K562 (cell line): ENCODE measurements around the gene PAX5. TPM values are rescaled to one million over a fixed set of nuclear protein-coding genes. Genes with fewer than 3 reads are reported as not detected.

Experiments
- ATAC-seq: fragments of 200-7000 bp; cut with Tn5 transposase; 3 replicates; pipeline ENCODE4 v1.9.1; 2020; ENCODE audit warnings: moderate library complexity
- BruUV-seq: library from RNA; stranded (reverse); fragments of 400-500 nt; replicated peaks from 2 replicates; lab custom pipeline; 2021; lab: Mats Ljungman, UMichigan
- CTCF ChIA-PET: fragments of 300-600 bp; formaldehyde crosslinking; extraction: SDS; loops from one replicate; lab custom pipeline; 2021; ENCODE audit warnings: low intra/inter-chr PET ratio; lab: Yijun Ruan, JAX
- POLR2A ChIA-PET: fragments of 300-600, 350-650 bp; sonication (Branson Sonifier 250); formaldehyde crosslinking; extraction: SDS; loops from one replicate; lab custom pipeline; 2021; ENCODE audit warnings: antibody characterized with exemption, inconsistent platforms; lab: Yijun Ruan, JAX
- DNase-seq, 4 experiments: peaks; one replicate each; pipeline versions ENCODE4 v3.0.0 to v3.0.0-alpha.2; 2011 to 2018; ENCODE audit warnings: low spot score in 3 of 4, mixed read lengths in 3 of 4; ENCODE audit errors: extremely low read depth in 1 of 4
- FAIRE-seq: peaks from 2 replicates; lab custom pipeline; 2011; peaks lifted over from hg19 to GRCh38; lab: Jason Lieb, UNC
- H2AFZ ChIP-seq: 2 replicates; pipeline ENCODE4 v1.6.0; 2011; ENCODE audit warnings: low read depth, low read length, control low read depth, inconsistent platforms
- H3K27ac ChIP-seq: fragments of 200-600 bp; 3 replicates; pipeline ENCODE4 v1.8.0; 2011; ENCODE audit warnings: low read depth, mild to moderate bottlenecking, control low read depth, inconsistent platforms, low read length, moderate library complexity, mixed read lengths; ENCODE audit errors: extremely low read depth
- H3K27me3 ChIP-seq, 2 experiments: fragments of 300-600 bp in 1 of 2; 2 replicates in 1 of 2; 3 replicates in 1 of 2; pipeline versions ENCODE4 v1.6.0 to v1.8.0; 2011; ENCODE audit warnings: inconsistent platforms in 2 of 2, low read length in 2 of 2, mild to moderate bottlenecking in 1 of 2, mixed read lengths in 1 of 2, moderate library complexity in 1 of 2; ENCODE audit not compliant: control insufficient read depth in 2 of 2, insufficient read depth in 2 of 2
- H3K36me3 ChIP-seq: fragments of 300-600 bp; 3 replicates; pipeline ENCODE4 v1.8.0; 2011; ENCODE audit warnings: mild to moderate bottlenecking, low read length, inconsistent platforms; ENCODE audit not compliant: control insufficient read depth, insufficient read depth
- H3K4me1 ChIP-seq, 2 experiments: fragments of 200-600 bp in 1 of 2; replicated peaks in 1 of 2; 2 replicates in 1 of 2; 3 replicates in 1 of 2; pipeline versions ENCODE4 v1.5.1 to v1.8.0; 2011; ENCODE audit warnings: inconsistent platforms in 2 of 2, low read length in 2 of 2, mild to moderate bottlenecking in 1 of 2, mixed read lengths in 1 of 2, moderate library complexity in 1 of 2; ENCODE audit not compliant: control insufficient read depth in 2 of 2, insufficient read depth in 2 of 2
- H3K4me2 ChIP-seq: 2 replicates; pipeline ENCODE4 v1.6.1; 2011; ENCODE audit warnings: low read length, control low read depth, inconsistent platforms, mixed read lengths; ENCODE audit not compliant: insufficient read depth
- H3K4me3 ChIP-seq: fragments of 200-600 bp; sonication (generic), shearing (Covaris generic); 2 replicates; pipeline ENCODE4 v1.5.1; 2016; ENCODE audit warnings: control low read depth, inconsistent platforms
- H3K79me2 ChIP-seq: fragments of 200-600 bp; 3 replicates; pipeline ENCODE4 v1.8.0; 2011; ENCODE audit warnings: low read length, inconsistent platforms; ENCODE audit not compliant: control insufficient read depth, insufficient read depth
- H3K9ac ChIP-seq, 2 experiments: 2 replicates each; pipeline versions ENCODE4 v1.6.0 to v1.6.1; 2011; ENCODE audit warnings: low read depth in 2 of 2, low read length in 2 of 2, control low read depth in 1 of 2, inconsistent platforms in 1 of 2, mild to moderate bottlenecking in 1 of 2, mixed read lengths in 1 of 2; ENCODE audit not compliant: insufficient read depth in 1 of 2
- H3K9me1 ChIP-seq: one replicate; pipeline ENCODE4 v1.6.0; 2011; ENCODE audit warnings: inconsistent platforms, mild to moderate bottlenecking, low read length, moderate library complexity; ENCODE audit not compliant: control insufficient read depth, insufficient read depth
- H3K9me3 ChIP-seq: replicated peaks from 2 replicates; pipeline ENCODE4 v1.5.1; 2011; ENCODE audit warnings: low read depth, low read length, inconsistent platforms; ENCODE audit not compliant: control insufficient read depth, insufficient read depth
- H4K20me1 ChIP-seq: replicated peaks from 2 replicates; pipeline ENCODE4 v1.6.1; 2011; ENCODE audit warnings: low read length, inconsistent platforms, mixed read lengths; ENCODE audit not compliant: control insufficient read depth, insufficient read depth
- BHLHE40 ChIP-seq: IDR thresholded peaks from 2 replicates; pipeline ENCODE4 v1.6.1; 2011; ENCODE audit warnings: low read length, improper control_type of control experiment
- FOXK1 ChIP-seq: sonication (generic); formaldehyde crosslinking; IDR thresholded peaks from 2 replicates; pipeline ENCODE4 v1.8.0; 2022; ENCODE audit warnings: missing genetic modification reagents, mild to moderate bottlenecking, borderline replicate concordance
- GABPA ChIP-seq: fragments of 200-800 bp; sonication (Bioruptor generic); conservative IDR thresholded peaks from 2 replicates; pipeline ENCODE4 v1.6.1; 2016; ENCODE audit warnings: low read depth, missing genetic modification characterization, missing compliant biosample characterization
- MAFF ChIP-seq: IDR thresholded peaks from 2 replicates; pipeline ENCODE4 v1.6.1; 2012; ENCODE audit warnings: low read length, improper control_type of control experiment
- WGBS: fragments of 100-300 bp; shearing (Covaris generic); methylation state at CpG from one replicate; pipeline ENCODE4 v1.1.6; 2016; ENCODE audit warnings: low coverage, mixed read lengths; ENCODE audit not compliant: insufficient coverage; ENCODE audit errors: missing lambda C conversion rate; 5-methylcytosine and 5-hydroxymethylcytosine counted together
- in situ Hi-C: fragments of 300-500 bp; cut with MboI; formaldehyde crosslinking; loops from 4 replicates; pipeline ENCODE4 v1.15.0; 2018; ENCODE audit warnings: inconsistent platforms, mixed read lengths
- intact Hi-C: fragments of 100-400 bp; cut with micrococcal nuclease; formaldehyde crosslinking; loops from 2 replicates; pipeline ENCODE4 v1.14.2; 2022
- polyA plus RNA-seq, 8 experiments: library from polyadenylated mRNA; depleted of rRNA in 4 of 8; stranded (reverse) in 5 of 8; unstranded in 3 of 8; fragments of >200 nt; fragmentation: Nextera tagmentation in 2 of 8; fragmentation: Illumina TruSeq in 1 of 8; extraction: Ambion mirVana in 2 of 8; extraction: Trizol in 1 of 8; gene quantifications; 2 replicates each; pipeline versions ENCODE4 v1.2.1 to v1.2.3, GENCODE V29; 2011 to 2014; ENCODE audit warnings: inconsistent platforms in 1 of 8, missing spikeins in 1 of 8
- total RNA-seq, 7 experiments: library from RNA; depleted of rRNA in 6 of 7; stranded (reverse); fragments of >200 nt in 6 of 7; fragmentation: Illumina TruSeq in 2 of 7; extraction: Trizol in 2 of 7; gene quantifications; 2 replicates each; pipeline versions ENCODE4 v1.2.1 to v1.2.3, GENCODE V29; 2011 to 2021; ENCODE audit warnings: low replicate concordance in 1 of 7
- TF ChIP-seq, protein P1 (sequence below): sonication (generic); formaldehyde crosslinking; IDR thresholded peaks from 2 replicates; pipeline ENCODE4 v1.8.0; 2022; ENCODE audit warnings: mild to moderate bottlenecking, missing genetic modification reagents, borderline replicate concordance
- TF ChIP-seq, protein P2 (sequence below): IDR thresholded peaks from 2 replicates; pipeline ENCODE4 v1.6.1; 2016; ENCODE audit warnings: missing genetic modification characterization, missing compliant biosample characterization
- TF ChIP-seq, protein P3 (sequence below), 2 experiments: fragments of 450-650 bp in 1 of 2; IDR thresholded peaks; 2 replicates each; pipeline ENCODE4 v1.6.1; 2011 to 2017; ENCODE audit warnings: low read depth in 2 of 2, antibody characterized with exemption in 1 of 2, borderline replicate concordance in 1 of 2, low read length in 1 of 2, mild to moderate bottlenecking in 1 of 2, mixed read lengths in 1 of 2; ENCODE audit not compliant: control insufficient read depth in 1 of 2
- TF ChIP-seq, protein P4 (sequence below): IDR thresholded peaks from 3 replicates; pipeline ENCODE4 v1.6.1; 2011; ENCODE audit warnings: borderline replicate concordance, mild to moderate bottlenecking; ENCODE audit not compliant: insufficient read length, insufficient read depth

The PAX5 gene
- total and polyA plus RNA-seq, 9 of the 15 experiments (the other 6 are each of a cell fraction or from before 2014, with no cell fraction given): 0.03 to 0.09 TPM; not detected in 7

DNA sequence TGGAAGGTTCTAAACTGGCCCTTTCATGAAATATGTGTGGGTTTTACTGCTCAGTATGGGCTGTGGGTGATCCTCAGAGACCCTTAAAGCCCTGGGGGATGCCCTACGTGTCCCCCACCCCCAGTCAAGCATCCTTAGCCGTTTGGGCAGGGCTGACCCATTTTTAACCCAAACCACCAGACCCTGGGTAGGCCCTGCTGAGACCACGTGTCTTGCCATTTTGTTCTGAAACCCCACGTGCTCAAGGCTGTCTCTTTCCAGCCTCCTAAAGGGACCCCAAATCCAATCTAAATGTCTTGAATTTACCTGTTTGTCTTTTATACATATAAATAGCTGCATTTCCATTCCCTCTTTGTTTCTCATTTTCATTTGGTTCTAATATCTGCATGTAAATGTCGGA is 94.9 kb downstream of the PAX5 start:
- Histone ChIP-seq H3K4me2 (no peak overlapping the region), H3K79me2 (no peaks in the 10 kb centered on the region), H3K27ac (no peak overlapping the region), H3K4me1 (no peaks in the 10 kb centered on the region), H4K20me1 (no peaks in the 10 kb centered on the region), H3K27me3 (peaks cover 0 to 34% of the 10 kb centered on the region in 2 experiments; a peak in 2 of 5 replicates), H3K9me3 (no peaks in the 10 kb centered on the region), H2AFZ (no peak overlapping the region), H3K36me3 (no peaks in the 10 kb centered on the region), H3K9ac (no peak overlapping the region), H3K9me1 (no peaks in the 10 kb centered on the region), H3K4me3 (no peak overlapping the region)
- in situ Hi-C loops: no loop called here
- POLR2A ChIA-PET: no interaction called here
- no peak for ATAC-seq
- no TSS peak for BruUV-seq
- TF ChIP-seq BHLHE40: no peak
- TF ChIP-seq, protein P1, sequence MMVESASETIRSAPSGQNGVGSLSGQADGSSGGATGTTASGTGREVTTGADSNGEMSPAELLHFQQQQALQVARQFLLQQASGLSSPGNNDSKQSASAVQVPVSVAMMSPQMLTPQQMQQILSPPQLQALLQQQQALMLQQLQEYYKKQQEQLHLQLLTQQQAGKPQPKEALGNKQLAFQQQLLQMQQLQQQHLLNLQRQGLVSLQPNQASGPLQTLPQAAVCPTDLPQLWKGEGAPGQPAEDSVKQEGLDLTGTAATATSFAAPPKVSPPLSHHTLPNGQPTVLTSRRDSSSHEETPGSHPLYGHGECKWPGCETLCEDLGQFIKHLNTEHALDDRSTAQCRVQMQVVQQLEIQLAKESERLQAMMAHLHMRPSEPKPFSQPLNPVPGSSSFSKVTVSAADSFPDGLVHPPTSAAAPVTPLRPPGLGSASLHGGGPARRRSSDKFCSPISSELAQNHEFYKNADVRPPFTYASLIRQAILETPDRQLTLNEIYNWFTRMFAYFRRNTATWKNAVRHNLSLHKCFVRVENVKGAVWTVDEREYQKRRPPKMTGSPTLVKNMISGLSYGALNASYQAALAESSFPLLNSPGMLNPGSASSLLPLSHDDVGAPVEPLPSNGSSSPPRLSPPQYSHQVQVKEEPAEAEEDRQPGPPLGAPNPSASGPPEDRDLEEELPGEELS (CRISPR knock-in tag): no peak
- TF ChIP-seq, protein P2, sequence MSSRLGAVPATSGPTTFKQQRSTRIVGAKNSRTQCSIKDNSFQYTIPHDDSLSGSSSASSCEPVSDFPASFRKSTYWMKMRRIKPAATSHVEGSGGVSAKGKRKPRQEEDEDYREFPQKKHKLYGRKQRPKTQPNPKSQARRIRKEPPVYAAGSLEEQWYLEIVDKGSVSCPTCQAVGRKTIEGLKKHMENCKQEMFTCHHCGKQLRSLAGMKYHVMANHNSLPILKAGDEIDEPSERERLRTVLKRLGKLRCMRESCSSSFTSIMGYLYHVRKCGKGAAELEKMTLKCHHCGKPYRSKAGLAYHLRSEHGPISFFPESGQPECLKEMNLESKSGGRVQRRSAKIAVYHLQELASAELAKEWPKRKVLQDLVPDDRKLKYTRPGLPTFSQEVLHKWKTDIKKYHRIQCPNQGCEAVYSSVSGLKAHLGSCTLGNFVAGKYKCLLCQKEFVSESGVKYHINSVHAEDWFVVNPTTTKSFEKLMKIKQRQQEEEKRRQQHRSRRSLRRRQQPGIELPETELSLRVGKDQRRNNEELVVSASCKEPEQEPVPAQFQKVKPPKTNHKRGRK (tag): no peak
- TF ChIP-seq FOXK1: no peak
- TF ChIP-seq, protein P3, sequence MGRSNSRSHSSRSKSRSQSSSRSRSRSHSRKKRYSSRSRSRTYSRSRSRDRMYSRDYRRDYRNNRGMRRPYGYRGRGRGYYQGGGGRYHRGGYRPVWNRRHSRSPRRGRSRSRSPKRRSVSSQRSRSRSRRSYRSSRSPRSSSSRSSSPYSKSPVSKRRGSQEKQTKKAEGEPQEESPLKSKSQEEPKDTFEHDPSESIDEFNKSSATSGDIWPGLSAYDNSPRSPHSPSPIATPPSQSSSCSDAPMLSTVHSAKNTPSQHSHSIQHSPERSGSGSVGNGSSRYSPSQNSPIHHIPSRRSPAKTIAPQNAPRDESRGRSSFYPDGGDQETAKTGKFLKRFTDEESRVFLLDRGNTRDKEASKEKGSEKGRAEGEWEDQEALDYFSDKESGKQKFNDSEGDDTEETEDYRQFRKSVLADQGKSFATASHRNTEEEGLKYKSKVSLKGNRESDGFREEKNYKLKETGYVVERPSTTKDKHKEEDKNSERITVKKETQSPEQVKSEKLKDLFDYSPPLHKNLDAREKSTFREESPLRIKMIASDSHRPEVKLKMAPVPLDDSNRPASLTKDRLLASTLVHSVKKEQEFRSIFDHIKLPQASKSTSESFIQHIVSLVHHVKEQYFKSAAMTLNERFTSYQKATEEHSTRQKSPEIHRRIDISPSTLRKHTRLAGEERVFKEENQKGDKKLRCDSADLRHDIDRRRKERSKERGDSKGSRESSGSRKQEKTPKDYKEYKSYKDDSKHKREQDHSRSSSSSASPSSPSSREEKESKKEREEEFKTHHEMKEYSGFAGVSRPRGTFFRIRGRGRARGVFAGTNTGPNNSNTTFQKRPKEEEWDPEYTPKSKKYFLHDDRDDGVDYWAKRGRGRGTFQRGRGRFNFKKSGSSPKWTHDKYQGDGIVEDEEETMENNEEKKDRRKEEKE (IDR thresholded peaks at IDR 0.05; ENCODE audit: borderline replicate concordance in 1 of 2, control insufficient read depth in 1 of 2, low read depth in 2 of 2, low read length in 1 of 2): no peak
- TF ChIP-seq, protein P4, sequence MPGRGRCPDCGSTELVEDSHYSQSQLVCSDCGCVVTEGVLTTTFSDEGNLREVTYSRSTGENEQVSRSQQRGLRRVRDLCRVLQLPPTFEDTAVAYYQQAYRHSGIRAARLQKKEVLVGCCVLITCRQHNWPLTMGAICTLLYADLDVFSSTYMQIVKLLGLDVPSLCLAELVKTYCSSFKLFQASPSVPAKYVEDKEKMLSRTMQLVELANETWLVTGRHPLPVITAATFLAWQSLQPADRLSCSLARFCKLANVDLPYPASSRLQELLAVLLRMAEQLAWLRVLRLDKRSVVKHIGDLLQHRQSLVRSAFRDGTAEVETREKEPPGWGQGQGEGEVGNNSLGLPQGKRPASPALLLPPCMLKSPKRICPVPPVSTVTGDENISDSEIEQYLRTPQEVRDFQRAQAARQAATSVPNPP: no peak
- TF ChIP-seq GABPA (tag): no peak
- no peak for TF ChIP-seq MAFF
- intact Hi-C loops: no loop called here
- 0% methylated on average over 4 of the region's 5 CpGs for WGBS
- no peak for DNase-seq
- CTCF ChIA-PET: no interaction called here
- FAIRE-seq: no peak
